Esophagus (tissue), 2 donors: ENCODE results near the gene DNAJC6. TPM values are rescaled to one million over a fixed set of nuclear protein-coding genes. Genes with fewer than 3 reads are reported as not detected.
A peak's percentile ranks its signal among the peaks of the same experiment; 100 is the strongest.
"Not testable (repeated sequence)": the region's sequence is repeated elsewhere in the genome, so short reads cannot be mapped to it uniquely, and the experiment has no call there.

Experiments
- H3K27ac ChIP-seq, 2 donors: one replicate each; pipeline ENCODE4 v1.5.1; 2013; ENCODE audit warnings: low read depth in 2 of 2, mild to moderate bottlenecking in 2 of 2, inconsistent platforms in 1 of 2, low read length in 1 of 2, moderate library complexity in 1 of 2
- H3K27me3 ChIP-seq, 2 donors: one replicate each; pipeline ENCODE4 v1.6.1; 2013; ENCODE audit warnings: low read length in 2 of 2, control low read depth in 1 of 2, mild to moderate bottlenecking in 1 of 2; ENCODE audit not compliant: insufficient read depth in 2 of 2, control insufficient read depth in 1 of 2
- H3K36me3 ChIP-seq, 2 donors: one replicate each; pipeline ENCODE4 v1.6.1; 2013; ENCODE audit warnings: low read length in 1 of 2; ENCODE audit not compliant: control insufficient read depth in 2 of 2, insufficient read depth in 2 of 2
- H3K4me1 ChIP-seq, 2 donors: one replicate each; pipeline ENCODE4 v1.6.1; 2013; ENCODE audit warnings: low read length in 1 of 2; ENCODE audit not compliant: control insufficient read depth in 2 of 2, insufficient read depth in 2 of 2
- H3K4me3 ChIP-seq, 2 donors: one replicate each; pipeline ENCODE4 v1.5.1; 2013; ENCODE audit warnings: low read length in 2 of 2, mild to moderate bottlenecking in 2 of 2, low read depth in 1 of 2, moderate library complexity in 1 of 2
- H3K9me3 ChIP-seq, 2 donors: one replicate each; pipeline ENCODE4 v1.6.1; 2013; ENCODE audit warnings: mild to moderate bottlenecking in 2 of 2, low read depth in 1 of 2, low read length in 1 of 2, moderate library complexity in 1 of 2; ENCODE audit not compliant: control insufficient read depth in 2 of 2, insufficient read depth in 1 of 2
- WGBS, 2 donors: extraction: QIAGEN DNeasy Blood & Tissue Kit; methylation state at CpG; one replicate each; pipeline ENCODE4 v1.1.7; 2013; 5-methylcytosine and 5-hydroxymethylcytosine counted together
- polyA plus RNA-seq, 2 donors: library from polyadenylated mRNA; stranded (reverse); fragments of 200-250 nt; gene quantifications; one replicate each; pipeline ENCODE4 v1.2.3, GENCODE V29; 2013
- donor health status: healthy with polysubstance abuse.
- donor health status: Bipolar disorder and iron deficiency.

Gene DNAJC6
- polyA plus RNA-seq, 2 donors: 0.06 to 0.13 TPM

DNA sequence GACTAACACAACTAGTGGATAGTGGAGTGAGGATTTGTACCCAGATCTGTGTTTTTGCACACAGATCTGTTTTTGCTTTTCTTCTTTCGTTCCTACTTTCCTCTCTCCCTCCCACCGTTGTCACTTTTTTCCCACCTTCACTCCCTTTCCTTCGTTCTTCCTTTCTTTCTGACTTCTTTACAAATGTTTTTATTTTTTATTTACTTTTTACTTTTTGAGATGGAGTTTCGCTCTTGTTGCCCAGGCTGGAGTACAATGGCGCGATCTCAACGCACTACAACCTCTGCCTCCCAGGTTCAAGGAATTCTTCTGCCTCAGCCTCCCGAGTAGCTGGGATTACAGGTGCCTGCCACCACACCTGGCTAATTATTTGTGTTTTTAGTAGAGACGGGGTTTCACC, 17.5 kb upstream of the DNAJC6 start:
- not testable (repeated sequence) for H3K36me3 ChIP-seq, H3K9me3 ChIP-seq, H3K27me3 ChIP-seq, H3K4me1 ChIP-seq, H3K27ac ChIP-seq, H3K4me3 ChIP-seq
- WGBS, 2 donors: 82 to 90% methylated on average over 9 of the region's 9 CpGs

- Histone ChIP-seq H3K4me1 (no peaks in the 10 kb centered on the region), H3K4me3 (no peak overlapping the region), H3K9me3 (no peaks in the 10 kb centered on the region), H3K27ac (no peak overlapping the region), H3K27me3 (no peaks in the 10 kb centered on the region), H3K36me3 (no peaks in the 10 kb centered on the region)
- WGBS, 2 donors: 71% methylated on average over 2 of the region's 2 CpGs
These were observed 16.3 kb upstream of the DNAJC6 start for GRCh38 chr1:65292861-65293593.

GRCh38 chr1:65297706-65298105, 11.6 kb upstream of the DNAJC6 start:
- H3K9me3 ChIP-seq: no peaks in the 10 kb centered on the region
- H3K4me1 ChIP-seq: no peaks in the 10 kb centered on the region
- no peaks in the 10 kb centered on the region for H3K27me3 ChIP-seq
- H3K27ac ChIP-seq: no peak overlapping the region
- WGBS, 2 donors: 71 to 76% methylated on average over 4 of the region's 4 CpGs
- no peaks in the 10 kb centered on the region for H3K36me3 ChIP-seq
- no peak overlapping the region for H3K4me3 ChIP-seq

GRCh38 chr1:65299328-65299727, 10.0 kb upstream of the DNAJC6 start:
- Histone ChIP-seq H3K9me3 (no peaks in the 10 kb centered on the region), H3K4me3 (no peak overlapping the region), H3K27ac (no peak overlapping the region), H3K4me1 (no peaks in the 10 kb centered on the region), H3K27me3 (no peaks in the 10 kb centered on the region), H3K36me3 (no peaks in the 10 kb centered on the region)
- 0 to 63% methylated on average over 1 of the region's 1 CpG for WGBS, 2 donors

- 10 to 13% methylated on average over 22 of the region's 22 CpGs for WGBS, 2 donors
- H3K27ac ChIP-seq: no peak overlapping the region
- peaks cover 0 to 4% of the 10 kb centered on the region in 2 donors for H3K4me1 ChIP-seq
- no peaks in the 10 kb centered on the region for H3K9me3 ChIP-seq
- H3K4me3 ChIP-seq: peak overlapping the region in 1 of 2 donors; percentile 42
- no peaks in the 10 kb centered on the region for H3K27me3 ChIP-seq
- no peaks in the 10 kb centered on the region for H3K36me3 ChIP-seq
These were observed 501 bp upstream of the DNAJC6 start for GRCh38 chr1:65308781-65309303.

DNA sequence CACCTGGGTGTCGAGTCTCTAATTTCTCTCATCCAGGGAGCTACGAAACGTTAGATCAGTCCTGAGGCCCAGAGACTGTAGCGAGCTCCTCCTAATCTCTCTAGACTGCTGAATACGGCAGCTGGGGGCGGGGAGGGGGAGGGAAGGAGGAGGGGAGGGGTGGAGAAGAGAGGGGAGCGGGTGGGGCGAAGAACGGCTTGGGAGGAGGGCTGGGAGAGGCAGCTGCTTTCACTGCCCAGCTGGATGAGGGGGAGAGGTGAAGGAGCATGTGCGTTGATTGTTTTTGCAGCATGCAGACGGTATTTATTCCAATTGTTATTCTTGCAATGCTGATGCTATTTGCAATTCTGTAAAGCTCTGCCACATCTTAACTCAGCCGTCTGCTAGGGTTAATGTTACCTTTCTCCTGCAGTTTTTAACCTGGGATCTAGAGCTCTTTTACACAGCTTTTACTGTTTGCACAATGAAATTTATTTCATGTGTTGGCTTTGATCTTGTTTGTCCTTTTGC, 790 bp downstream of the DNAJC6 start:
- H3K27ac ChIP-seq: no peak overlapping the region
- no peaks in the 10 kb centered on the region for H3K27me3 ChIP-seq
- H3K4me3 ChIP-seq: no peak overlapping the region
- H3K36me3 ChIP-seq: no peaks in the 10 kb centered on the region
- WGBS, 2 donors: 7 to 9% methylated on average over 12 of the region's 12 CpGs
- peaks cover 0 to 4% of the 10 kb centered on the region in 2 donors for H3K4me1 ChIP-seq
- no peaks in the 10 kb centered on the region for H3K9me3 ChIP-seq

- Histone ChIP-seq H3K9me3 (no peaks in the 10 kb centered on the region), H3K36me3 (no peaks in the 10 kb centered on the region), H3K27me3 (no peaks in the 10 kb centered on the region), H3K27ac (no peak overlapping the region), H3K4me3 (no peak overlapping the region), H3K4me1 (peaks cover 0 to 4% of the 10 kb centered on the region in 2 donors)
These were observed 2.4 kb downstream of the DNAJC6 start for GRCh38 chr1:65311760-65312159.

DNA sequence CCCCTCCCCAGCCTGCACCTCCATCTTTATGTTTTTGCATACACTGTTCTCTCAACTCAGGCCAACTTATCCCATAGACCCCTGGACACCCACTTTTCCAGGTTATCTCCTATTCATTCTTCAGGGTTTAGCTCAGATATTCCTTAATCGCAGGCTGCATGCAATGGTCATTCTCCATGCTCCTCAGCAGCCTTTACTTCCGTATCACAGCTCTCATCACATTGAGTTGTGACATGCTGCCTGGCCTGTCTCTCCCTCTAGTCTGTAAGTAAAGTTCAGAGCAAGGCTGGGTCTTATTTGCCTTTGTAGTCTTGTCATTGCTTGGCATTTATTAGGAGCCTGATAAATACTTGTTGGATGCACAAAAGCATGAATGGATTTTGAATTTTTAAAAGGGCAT, 6.9 kb downstream of the DNAJC6 start:
- Histone ChIP-seq H3K27ac (no peak overlapping the region), H3K4me1 (no peaks in the 10 kb centered on the region), H3K27me3 (peaks cover 0 to 3% of the 10 kb centered on the region in 2 donors), H3K9me3 (no peaks in the 10 kb centered on the region), H3K36me3 (no peaks in the 10 kb centered on the region), H3K4me3 (no peak overlapping the region)
- WGBS, 2 donors: 80% methylated on average over 2 of the region's 2 CpGs

- 81 to 84% methylated on average over 5 of the region's 5 CpGs for WGBS, 2 donors
- H3K4me3 ChIP-seq: no peak overlapping the region
- H3K36me3 ChIP-seq: no peaks in the 10 kb centered on the region
- peaks cover 0 to 3% of the 10 kb centered on the region in 2 donors for H3K27me3 ChIP-seq
- H3K27ac ChIP-seq: no peak overlapping the region
- no peaks in the 10 kb centered on the region for H3K9me3 ChIP-seq
- no peaks in the 10 kb centered on the region for H3K4me1 ChIP-seq
These were observed 8.7 kb downstream of the DNAJC6 start for GRCh38 chr1:65317866-65318653.
